Mesenchymal stem cell (in vitro differentiated cells and primary cell): Measurements from ENCODE around the gene EZH2.

Experiments used
- DNase-seq: peaks from one replicate; pipeline ENCODE4 v3.0.0-alpha.2; 2013
- H2AFZ ChIP-seq: one replicate; pipeline ENCODE4 v1.6.1; 2013; ENCODE audit warnings: low read depth, mild to moderate bottlenecking, control low read depth, inconsistent platforms, low read length, moderate library complexity
- H2AK5ac ChIP-seq: 2 replicates; pipeline ENCODE4 v1.6.1; 2013; ENCODE audit warnings: low read length, moderate library complexity, mild to moderate bottlenecking, inconsistent platforms; ENCODE audit not compliant: severe bottlenecking
- H2BK120ac ChIP-seq: one replicate; pipeline ENCODE4 v1.6.1; 2013; ENCODE audit warnings: low read depth, mild to moderate bottlenecking, inconsistent platforms, low read length, moderate library complexity
- H2BK12ac ChIP-seq, 2 experiments: one replicate each; pipeline ENCODE4 v1.6.1; 2013; ENCODE audit warnings: inconsistent platforms in 2 of 2, low read length in 2 of 2, mild to moderate bottlenecking in 2 of 2, moderate library complexity in 2 of 2, control low read depth in 1 of 2
- H2BK15ac ChIP-seq: one replicate; pipeline ENCODE4 v1.6.1; 2013; ENCODE audit warnings: mild to moderate bottlenecking, low read depth, inconsistent platforms; ENCODE audit not compliant: poor library complexity, severe bottlenecking
- H2BK5ac ChIP-seq: 2 replicates; pipeline ENCODE4 v1.6.1; 2013; ENCODE audit warnings: low read depth, mild to moderate bottlenecking, low read length, control low read depth, inconsistent platforms; ENCODE audit not compliant: poor library complexity, severe bottlenecking
- H3K14ac ChIP-seq, 2 experiments: one replicate each; pipeline ENCODE4 v1.6.1; 2013; ENCODE audit warnings: inconsistent platforms in 2 of 2, low read length in 2 of 2, control low read depth in 1 of 2, mild to moderate bottlenecking in 1 of 2, moderate library complexity in 1 of 2
- H3K18ac ChIP-seq, 2 experiments: one replicate each; pipeline ENCODE4 v1.6.1; 2013; ENCODE audit warnings: inconsistent platforms in 2 of 2, low read length in 2 of 2, control low read depth in 1 of 2, low read depth in 1 of 2, mild to moderate bottlenecking in 1 of 2
- H3K23ac ChIP-seq, 2 experiments: one replicate each; pipeline ENCODE4 v1.6.1; 2013; ENCODE audit warnings: inconsistent platforms in 2 of 2, low read length in 2 of 2, mild to moderate bottlenecking in 2 of 2, moderate library complexity in 2 of 2, control low read depth in 1 of 2
- H3K27ac ChIP-seq: 2 replicates; pipeline ENCODE4 v1.5.1; 2013; ENCODE audit warnings: mild to moderate bottlenecking, moderate library complexity, low read length, control low read depth, inconsistent platforms; ENCODE audit not compliant: poor library complexity, severe bottlenecking
- H3K27me3 ChIP-seq, 2 experiments: 2 replicates each; pipeline versions ENCODE4 v1.6.1 to v1.7.0; 2013; ENCODE audit warnings: low read length in 2 of 2, mild to moderate bottlenecking in 2 of 2, moderate library complexity in 2 of 2, control low read depth in 1 of 2, inconsistent platforms in 1 of 2; ENCODE audit not compliant: control insufficient read depth in 1 of 2, insufficient read depth in 1 of 2
- H3K36me3 ChIP-seq, 2 experiments: 2 replicates each; pipeline versions ENCODE4 v1.6.1 to v1.7.0; 2013; ENCODE audit warnings: low read length in 2 of 2, control low read depth in 1 of 2, inconsistent platforms in 1 of 2, low read depth in 1 of 2, mild to moderate bottlenecking in 1 of 2; ENCODE audit not compliant: insufficient read depth in 2 of 2, control insufficient read depth in 1 of 2
- H3K4ac ChIP-seq, 2 experiments: one replicate each; pipeline ENCODE4 v1.6.1; 2013; ENCODE audit warnings: inconsistent platforms in 2 of 2, low read length in 2 of 2, mild to moderate bottlenecking in 2 of 2, moderate library complexity in 2 of 2, control low read depth in 1 of 2, low read depth in 1 of 2
- H3K4me1 ChIP-seq: 2 replicates; pipeline ENCODE4 v1.6.1; 2013; ENCODE audit warnings: low read depth, low read length, control low read depth; ENCODE audit not compliant: control insufficient read depth, insufficient read depth
- H3K4me2 ChIP-seq: 2 replicates; pipeline ENCODE4 v1.6.1; 2013; ENCODE audit warnings: low read length, mild to moderate bottlenecking, inconsistent platforms; ENCODE audit not compliant: poor library complexity, severe bottlenecking
- H3K4me3 ChIP-seq, 2 experiments: 2 replicates each; pipeline versions ENCODE4 v1.5.1 to v1.7.0; 2013; ENCODE audit warnings: low read length in 2 of 2, mild to moderate bottlenecking in 2 of 2, control low read depth in 1 of 2, low read depth in 1 of 2; ENCODE audit not compliant: insufficient read depth in 1 of 2
- H3K79me1 ChIP-seq: replicated peaks from 2 replicates; pipeline ENCODE4 v1.6.1; 2013; ENCODE audit warnings: mild to moderate bottlenecking, control low read depth, low read length, inconsistent platforms; ENCODE audit not compliant: poor library complexity, severe bottlenecking
- H3K9ac ChIP-seq: 2 replicates; pipeline ENCODE4 v1.7.0; 2013; ENCODE audit warnings: mild to moderate bottlenecking, low read length, moderate library complexity
- H3K9me3 ChIP-seq: 2 replicates; pipeline ENCODE4 v1.7.0; 2013; ENCODE audit warnings: mild to moderate bottlenecking, low read length; ENCODE audit not compliant: control insufficient read depth
- H4K8ac ChIP-seq: one replicate; pipeline ENCODE4 v1.6.1; 2013; ENCODE audit warnings: inconsistent platforms, mild to moderate bottlenecking, low read length, moderate library complexity
- H4K91ac ChIP-seq: one replicate; pipeline ENCODE4 v1.6.1; 2013; ENCODE audit warnings: mild to moderate bottlenecking, low read length, inconsistent platforms
- WGBS: methylation state at CpG from one replicate; pipeline ENCODE4 v1.1.7; 2013; ENCODE audit warnings: mixed read lengths; 5-methylcytosine and 5-hydroxymethylcytosine counted together

EZH2 gene

GRCh38 chr7:148903504-148903903 is 19.4 kb upstream of the EZH2 start:
- Histone ChIP-seq H3K9me3 (no peaks in the 10 kb centered on the region), H3K23ac (no peak overlapping the region), H3K9ac (no peak overlapping the region), H2BK12ac (no peak overlapping the region), H3K18ac (no peak overlapping the region), H4K8ac (no peak overlapping the region), H3K4me3 (no peak overlapping the region), H3K4me1 (peaks cover 2% of the 10 kb centered on the region), H2AK5ac (no peak overlapping the region), H3K79me1 (no peaks in the 10 kb centered on the region), H2BK5ac (no peak overlapping the region), H3K27ac (no peak overlapping the region), H2BK120ac (no peak overlapping the region), H3K27me3 (peaks cover 5 to 12% of the 10 kb centered on the region in 2 experiments), H2BK15ac (no peak overlapping the region), H2AFZ (no peak overlapping the region), H3K4me2 (no peak overlapping the region), H3K4ac (no peak overlapping the region), H3K14ac (no peak overlapping the region), H4K91ac (no peak overlapping the region), H3K36me3 (no peaks in the 10 kb centered on the region)
- DNase-seq = no peak
- 94% methylated on average over 1 of the region's 1 CpG for WGBS

- no peak overlapping the region for H2BK120ac ChIP-seq
- no peak overlapping the region for H3K4ac ChIP-seq
- no peak overlapping the region for H2AK5ac ChIP-seq
- no peak overlapping the region for H2BK12ac ChIP-seq
- H3K27ac ChIP-seq = no peak overlapping the region
- peak overlapping the region; percentile 23 for H4K8ac ChIP-seq
- no peak overlapping the region for H3K4me2 ChIP-seq
- no peak for DNase-seq
- H2AFZ ChIP-seq = peak overlapping the region; percentile 32
- H3K36me3 ChIP-seq = no peaks in the 10 kb centered on the region
- H3K23ac ChIP-seq = no peak overlapping the region
- H3K4me3 ChIP-seq = no peak overlapping the region
- peak overlapping the region; percentile 18 for H4K91ac ChIP-seq
- no peak overlapping the region for H3K18ac ChIP-seq
- H3K9me3 ChIP-seq = no peaks in the 10 kb centered on the region
- no peak overlapping the region for H3K9ac ChIP-seq
- no peak overlapping the region for H2BK5ac ChIP-seq
- H3K27me3 ChIP-seq = peaks cover 0 to 5% of the 10 kb centered on the region in 2 experiments
- H3K79me1 ChIP-seq = no peaks in the 10 kb centered on the region
- peaks cover 2% of the 10 kb centered on the region for H3K4me1 ChIP-seq
- no peak overlapping the region for H2BK15ac ChIP-seq
- 95% methylated on average over 3 of the region's 3 CpGs for whole genome bisulfite sequencing
- peak overlapping the region in 1 of 2 experiments; percentile 28 for H3K14ac ChIP-seq
These were observed 17.1 kb upstream of the EZH2 start for GRCh38 chr7:148901178-148901577.

DNA sequence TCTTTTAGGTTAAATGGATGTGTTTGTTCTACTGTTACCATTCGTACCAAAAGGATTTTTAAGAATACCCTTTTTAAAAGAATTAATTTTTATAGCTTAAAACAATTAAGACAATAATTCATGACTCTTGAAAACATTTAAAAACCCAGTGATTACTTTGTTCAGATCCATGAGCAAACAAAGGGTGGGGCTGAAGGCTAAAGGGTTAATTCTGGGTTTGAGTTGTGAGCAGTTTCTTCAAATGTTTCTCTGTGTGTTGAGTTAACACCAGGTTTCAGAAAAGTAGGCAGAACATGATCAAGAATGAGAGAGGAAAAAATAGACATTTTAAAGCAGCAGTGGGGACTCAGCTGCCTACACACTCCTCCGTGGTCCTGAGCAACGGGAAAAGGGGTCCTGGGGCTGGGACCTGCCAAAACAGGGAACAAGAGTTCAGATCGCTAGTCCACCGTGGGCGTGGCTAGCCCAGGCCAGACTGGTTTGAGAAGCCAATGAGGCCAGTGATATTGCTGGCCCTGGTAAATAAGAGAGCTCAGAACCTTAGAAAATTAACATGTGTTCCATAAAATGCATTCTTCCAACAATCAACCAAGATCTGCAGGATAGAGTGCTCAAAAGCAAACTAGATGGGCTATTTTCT is 14.9 kb upstream of the EZH2 start:
- Histone ChIP-seq H3K9ac (no peak overlapping the region), H4K8ac (no peak overlapping the region), H3K27me3 (peaks cover 0 to 5% of the 10 kb centered on the region in 2 experiments), H3K23ac (no peak overlapping the region), H2AFZ (no peak overlapping the region), H3K27ac (no peak overlapping the region), H3K18ac (no peak overlapping the region), H3K4me3 (no peak overlapping the region), H3K4me1 (no peaks in the 10 kb centered on the region), H2AK5ac (no peak overlapping the region), H3K36me3 (no peaks in the 10 kb centered on the region), H2BK15ac (no peak overlapping the region), H2BK12ac (no peak overlapping the region), H3K14ac (no peak overlapping the region), H3K9me3 (no peaks in the 10 kb centered on the region), H2BK5ac (no peak overlapping the region), H2BK120ac (no peak overlapping the region), H3K4ac (no peak overlapping the region), H4K91ac (no peak overlapping the region), H3K4me2 (no peak overlapping the region), H3K79me1 (no peaks in the 10 kb centered on the region)
- 47% methylated on average over 5 of the region's 6 CpGs for WGBS
- no peak for DNase-seq

GRCh38 chr7:148894591-148894990 is 10.5 kb upstream of the EZH2 start:
- Histone ChIP-seq H3K14ac (no peak overlapping the region), H3K27me3 (no peaks in the 10 kb centered on the region), H3K79me1 (no peaks in the 10 kb centered on the region), H3K27ac (no peak overlapping the region), H3K9ac (peak overlapping the region; percentile 44), H3K4me1 (no peaks in the 10 kb centered on the region), H3K18ac (no peak overlapping the region), H2BK15ac (no peak overlapping the region), H4K8ac (no peak overlapping the region), H3K23ac (no peak overlapping the region), H3K4me2 (no peak overlapping the region), H2AFZ (no peak overlapping the region), H3K36me3 (no peaks in the 10 kb centered on the region), H4K91ac (no peak overlapping the region), H2AK5ac (no peak overlapping the region), H2BK5ac (no peak overlapping the region), H3K4me3 (peak overlapping the region in 1 of 2 experiments; percentile 14), H2BK120ac (no peak overlapping the region), H3K9me3 (no peaks in the 10 kb centered on the region), H3K4ac (no peak overlapping the region), H2BK12ac (no peak overlapping the region)
- WGBS = no CpG with 5 or more reads among the region's 2 CpGs
- DNase-seq = no peak
